Measurements from ENCODE around the gene TOLLIP. TPM values are rescaled to one million over a fixed set of nuclear protein-coding genes. Genes with fewer than 3 reads are reported as not detected.

The TOLLIP gene
- total RNA-seq, 6 experiments from 2014 or later, result 68.3 to 103 (median 88.0) TPM

GRCh38 chr11:1275021-1275420, 34.4 kb downstream of the TOLLIP start:
- WGBS (ENCODE audit: insufficient coverage, low coverage, low lambda C conversion rate, missing lambda C conversion rate), result 85% methylated on average over 7 of the region's 18 CpGs
- DNase-seq (peak in 1 of 3 donors; percentile 32), ATAC-seq (no peak)
- Histone ChIP-seq H3K36me3 (peaks cover 0 to 30% (median 2%) of the 10 kb centered on the region in 4 donors), H3K9me3 (no peaks in the 10 kb centered on the region), H3K27me3 (no peaks in the 10 kb centered on the region), H3K4me3 (no peak overlapping the region), H3K27ac (no peak overlapping the region), H3K4me1 (no peaks in the 10 kb centered on the region)
- intact Hi-C loops (cut with DNase I), result no loop called here
- no peak for TF ChIP-seq POLR2A (IDR thresholded peaks at IDR 0.05)

GRCh38 chr11:1274501-1274900, 34.9 kb downstream of the TOLLIP start:
- Histone ChIP-seq H3K9me3 (no peaks in the 10 kb centered on the region), H3K4me1 (no peaks in the 10 kb centered on the region), H3K27me3 (no peaks in the 10 kb centered on the region), H3K36me3 (peaks cover 0 to 25% (median 0%) of the 10 kb centered on the region in 4 donors), H3K4me3 (no peak overlapping the region), H3K27ac (no peak overlapping the region)
- DNase-seq, result peak in 1 of 3 donors; percentile 48
- no peak for ATAC-seq
- no peak for TF ChIP-seq CTCF (IDR thresholded peaks at IDR 0.05)
- TF ChIP-seq POLR2A (IDR thresholded peaks at IDR 0.05), result no peak
- WGBS (ENCODE audit: insufficient coverage, low coverage, low lambda C conversion rate, missing lambda C conversion rate), result 93% methylated on average over 2 of the region's 14 CpGs
- intact Hi-C loops (cut with DNase I), result no loop called here

GRCh38 chr11:1272531-1272930, 36.9 kb downstream of the TOLLIP start:
- Histone ChIP-seq H3K27me3 (no peaks in the 10 kb centered on the region), H3K36me3 (peaks cover 0 to 20% (median 0%) of the 10 kb centered on the region in 4 donors), H3K4me3 (no peak overlapping the region), H3K27ac (no peak overlapping the region), H3K4me1 (no peaks in the 10 kb centered on the region), H3K9me3 (no peaks in the 10 kb centered on the region)
- WGBS (ENCODE audit: insufficient coverage, low coverage, low lambda C conversion rate, missing lambda C conversion rate), result 92% methylated on average over 27 of the region's 30 CpGs
- peak in 1 of 3 donors; percentile 39 for DNase-seq
- ATAC-seq, result no peak
- intact Hi-C loops (cut with DNase I), result no loop called here
- TF ChIP-seq POLR2A (IDR thresholded peaks at IDR 0.05) (no peak), CTCF (IDR thresholded peaks at IDR 0.05) (no peak)

GRCh38 chr11:1271927-1272326, 37.5 kb downstream of the TOLLIP start:
- no peak overlapping the region for H3K4me3 ChIP-seq
- no peaks in the 10 kb centered on the region for H3K4me1 ChIP-seq
- TF ChIP-seq CTCF (IDR thresholded peaks at IDR 0.05) (no peak), POLR2A (IDR thresholded peaks at IDR 0.05) (no peak)
- no peak for ATAC-seq
- peak in 1 of 3 donors; percentile 46 for DNase-seq
- WGBS (ENCODE audit: insufficient coverage, low coverage, low lambda C conversion rate, missing lambda C conversion rate), result 80% methylated on average over 4 of the region's 30 CpGs
- intact Hi-C loops (cut with DNase I), result no loop called here
- no peaks in the 10 kb centered on the region for H3K9me3 ChIP-seq
- peaks cover 0 to 14% (median 0%) of the 10 kb centered on the region in 4 donors for H3K36me3 ChIP-seq
- no peaks in the 10 kb centered on the region for H3K27me3 ChIP-seq
- no peak overlapping the region for H3K27ac ChIP-seq

GRCh38 chr11:1271406-1271805, 38.0 kb downstream of the TOLLIP start:
- intact Hi-C loops (cut with DNase I), result no loop called here
- Histone ChIP-seq H3K27ac (no peak overlapping the region), H3K27me3 (no peaks in the 10 kb centered on the region), H3K4me3 (no peak overlapping the region), H3K36me3 (peaks cover 0 to 9% (median 0%) of the 10 kb centered on the region in 4 donors), H3K4me1 (no peaks in the 10 kb centered on the region), H3K9me3 (no peaks in the 10 kb centered on the region)
- 80% methylated on average over 9 of the region's 9 CpGs for WGBS (ENCODE audit: insufficient coverage, low coverage, low lambda C conversion rate, missing lambda C conversion rate)
- TF ChIP-seq CTCF (IDR thresholded peaks at IDR 0.05) (no peak), POLR2A (IDR thresholded peaks at IDR 0.05) (no peak)
- no peak for DNase-seq
- ATAC-seq, result no peak

All from right lobe of liver (tissue), 6 donors.